ENCODE measurements around the gene NANS. TPM values are rescaled to one million over a fixed set of nuclear protein-coding genes. Genes with fewer than 3 reads are reported as not detected.

NANS gene
- total RNA-seq, 1 experiment from 2014 or later: 48.9 TPM

DNA sequence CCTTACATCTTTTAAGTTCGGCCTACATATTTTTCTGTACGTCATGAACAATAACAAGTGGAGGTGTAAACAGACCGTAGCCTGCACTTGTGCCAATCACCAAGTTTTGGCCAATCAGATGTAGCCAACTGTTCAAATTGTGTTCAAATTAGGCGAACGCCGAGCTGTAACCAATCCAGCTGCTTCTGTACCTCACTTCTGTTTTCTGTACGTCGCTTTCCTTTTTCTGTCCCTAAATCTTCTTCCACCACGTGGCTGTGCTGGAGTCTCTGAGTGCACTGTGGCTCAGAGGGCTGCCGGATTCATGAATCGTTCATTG lies 36.0 kb downstream of the NANS start:
- Histone ChIP-seq H3K27me3 (ENCODE audit: insufficient read depth, low read length) (no peaks in the 10 kb centered on the region), H3K9ac (ENCODE audit: low read length) (no peak overlapping the region), H3K4me1 (ENCODE audit: control insufficient read depth in 1 of 2, insufficient read depth in 2 of 2, low read length in 2 of 2) (no peaks in the 10 kb centered on the region), H3K4me2 (ENCODE audit: low read length) (no peak overlapping the region), H4K20me1 (ENCODE audit: insufficient read depth) (no peaks in the 10 kb centered on the region), H3K9me2 (ENCODE audit: insufficient read depth) (no peaks in the 10 kb centered on the region), H3K9me3 (ENCODE audit: control insufficient read depth in 1 of 2, insufficient read depth in 1 of 2, low read depth in 1 of 2, low read length in 2 of 2) (no peaks in the 10 kb centered on the region), H3K27ac (ENCODE audit: low read depth, low read length) (no peak overlapping the region), H2AFZ (ENCODE audit: low read depth, low read length, poor library complexity, severe bottlenecking) (no peak overlapping the region), H3K4me3 (replicated peaks in 1 of 2; ENCODE audit: low read depth in 1 of 2, low read length in 2 of 2) (no peak overlapping the region), H3K79me2 (ENCODE audit: insufficient read depth, low read length) (no peaks in the 10 kb centered on the region), H3K36me3 (ENCODE audit: control insufficient read depth in 1 of 2, insufficient read depth in 2 of 2, low read length in 2 of 2) (0 out of 4 replicates have a peak, but pooled peaks cover 0 to 6% of the 10 kb centered on the region in 2 experiments)
- CTCF ChIA-PET: no interaction called here
- no peak for ATAC-seq
- BruUV-seq (replicated peaks): TSS peak; percentile 39
- TF ChIP-seq EGR1 (IDR thresholded peaks at IDR 0.05; ENCODE audit: low read depth): no peak
- TF ChIP-seq RAD21 (IDR thresholded peaks at IDR 0.05; ENCODE audit: low read depth): no peak
- TF ChIP-seq, protein P1, sequence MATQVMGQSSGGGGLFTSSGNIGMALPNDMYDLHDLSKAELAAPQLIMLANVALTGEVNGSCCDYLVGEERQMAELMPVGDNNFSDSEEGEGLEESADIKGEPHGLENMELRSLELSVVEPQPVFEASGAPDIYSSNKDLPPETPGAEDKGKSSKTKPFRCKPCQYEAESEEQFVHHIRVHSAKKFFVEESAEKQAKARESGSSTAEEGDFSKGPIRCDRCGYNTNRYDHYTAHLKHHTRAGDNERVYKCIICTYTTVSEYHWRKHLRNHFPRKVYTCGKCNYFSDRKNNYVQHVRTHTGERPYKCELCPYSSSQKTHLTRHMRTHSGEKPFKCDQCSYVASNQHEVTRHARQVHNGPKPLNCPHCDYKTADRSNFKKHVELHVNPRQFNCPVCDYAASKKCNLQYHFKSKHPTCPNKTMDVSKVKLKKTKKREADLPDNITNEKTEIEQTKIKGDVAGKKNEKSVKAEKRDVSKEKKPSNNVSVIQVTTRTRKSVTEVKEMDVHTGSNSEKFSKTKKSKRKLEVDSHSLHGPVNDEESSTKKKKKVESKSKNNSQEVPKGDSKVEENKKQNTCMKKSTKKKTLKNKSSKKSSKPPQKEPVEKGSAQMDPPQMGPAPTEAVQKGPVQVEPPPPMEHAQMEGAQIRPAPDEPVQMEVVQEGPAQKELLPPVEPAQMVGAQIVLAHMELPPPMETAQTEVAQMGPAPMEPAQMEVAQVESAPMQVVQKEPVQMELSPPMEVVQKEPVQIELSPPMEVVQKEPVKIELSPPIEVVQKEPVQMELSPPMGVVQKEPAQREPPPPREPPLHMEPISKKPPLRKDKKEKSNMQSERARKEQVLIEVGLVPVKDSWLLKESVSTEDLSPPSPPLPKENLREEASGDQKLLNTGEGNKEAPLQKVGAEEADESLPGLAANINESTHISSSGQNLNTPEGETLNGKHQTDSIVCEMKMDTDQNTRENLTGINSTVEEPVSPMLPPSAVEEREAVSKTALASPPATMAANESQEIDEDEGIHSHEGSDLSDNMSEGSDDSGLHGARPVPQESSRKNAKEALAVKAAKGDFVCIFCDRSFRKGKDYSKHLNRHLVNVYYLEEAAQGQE (IDR thresholded peaks at IDR 0.05; ENCODE audit: low read depth): no peak
- TF ChIP-seq, protein P2, sequence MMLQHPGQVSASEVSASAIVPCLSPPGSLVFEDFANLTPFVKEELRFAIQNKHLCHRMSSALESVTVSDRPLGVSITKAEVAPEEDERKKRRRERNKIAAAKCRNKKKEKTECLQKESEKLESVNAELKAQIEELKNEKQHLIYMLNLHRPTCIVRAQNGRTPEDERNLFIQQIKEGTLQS (IDR thresholded peaks at IDR 0.05): no peak
- TF ChIP-seq TCF7L2 (IDR thresholded peaks at IDR 0.05; ENCODE audit: borderline replicate concordance, extremely low read depth, insufficient read depth, insufficient read length): no peak
- TF ChIP-seq CEBPB (IDR thresholded peaks at IDR 0.05; ENCODE audit: low read depth): no peak
- TF ChIP-seq EZH2phosphoT487 (IDR thresholded peaks at IDR 0.05; ENCODE audit: borderline replicate concordance): no peak
- TF ChIP-seq, protein P3, sequence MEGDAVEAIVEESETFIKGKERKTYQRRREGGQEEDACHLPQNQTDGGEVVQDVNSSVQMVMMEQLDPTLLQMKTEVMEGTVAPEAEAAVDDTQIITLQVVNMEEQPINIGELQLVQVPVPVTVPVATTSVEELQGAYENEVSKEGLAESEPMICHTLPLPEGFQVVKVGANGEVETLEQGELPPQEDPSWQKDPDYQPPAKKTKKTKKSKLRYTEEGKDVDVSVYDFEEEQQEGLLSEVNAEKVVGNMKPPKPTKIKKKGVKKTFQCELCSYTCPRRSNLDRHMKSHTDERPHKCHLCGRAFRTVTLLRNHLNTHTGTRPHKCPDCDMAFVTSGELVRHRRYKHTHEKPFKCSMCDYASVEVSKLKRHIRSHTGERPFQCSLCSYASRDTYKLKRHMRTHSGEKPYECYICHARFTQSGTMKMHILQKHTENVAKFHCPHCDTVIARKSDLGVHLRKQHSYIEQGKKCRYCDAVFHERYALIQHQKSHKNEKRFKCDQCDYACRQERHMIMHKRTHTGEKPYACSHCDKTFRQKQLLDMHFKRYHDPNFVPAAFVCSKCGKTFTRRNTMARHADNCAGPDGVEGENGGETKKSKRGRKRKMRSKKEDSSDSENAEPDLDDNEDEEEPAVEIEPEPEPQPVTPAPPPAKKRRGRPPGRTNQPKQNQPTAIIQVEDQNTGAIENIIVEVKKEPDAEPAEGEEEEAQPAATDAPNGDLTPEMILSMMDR (IDR thresholded peaks at IDR 0.05 in 2 of 3, conservative IDR thresholded peaks at IDR 0.05 in 1 of 3; ENCODE audit: borderline replicate concordance in 1 of 3, insufficient read depth in 1 of 3, low read depth in 2 of 3, low read length in 2 of 3): no peak
- TF ChIP-seq SIN3A (IDR thresholded peaks at IDR 0.05; ENCODE audit: low read depth): no peak
- TF ChIP-seq, protein P4, sequence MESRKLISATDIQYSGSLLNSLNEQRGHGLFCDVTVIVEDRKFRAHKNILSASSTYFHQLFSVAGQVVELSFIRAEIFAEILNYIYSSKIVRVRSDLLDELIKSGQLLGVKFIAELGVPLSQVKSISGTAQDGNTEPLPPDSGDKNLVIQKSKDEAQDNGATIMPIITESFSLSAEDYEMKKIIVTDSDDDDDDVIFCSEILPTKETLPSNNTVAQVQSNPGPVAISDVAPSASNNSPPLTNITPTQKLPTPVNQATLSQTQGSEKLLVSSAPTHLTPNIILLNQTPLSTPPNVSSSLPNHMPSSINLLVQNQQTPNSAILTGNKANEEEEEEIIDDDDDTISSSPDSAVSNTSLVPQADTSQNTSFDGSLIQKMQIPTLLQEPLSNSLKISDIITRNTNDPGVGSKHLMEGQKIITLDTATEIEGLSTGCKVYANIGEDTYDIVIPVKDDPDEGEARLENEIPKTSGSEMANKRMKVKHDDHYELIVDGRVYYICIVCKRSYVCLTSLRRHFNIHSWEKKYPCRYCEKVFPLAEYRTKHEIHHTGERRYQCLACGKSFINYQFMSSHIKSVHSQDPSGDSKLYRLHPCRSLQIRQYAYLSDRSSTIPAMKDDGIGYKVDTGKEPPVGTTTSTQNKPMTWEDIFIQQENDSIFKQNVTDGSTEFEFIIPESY (IDR thresholded peaks at IDR 0.05; ENCODE audit: extremely low read depth, insufficient replicate concordance, low read length): no peak
- TF ChIP-seq POLR2A (IDR thresholded peaks at IDR 0.05; ENCODE audit: borderline replicate concordance, extremely low read depth, insufficient read depth, insufficient read length): no peak
- TF ChIP-seq FOSL1 (IDR thresholded peaks at IDR 0.05; ENCODE audit: low read depth): no peak
- TF ChIP-seq JUND (IDR thresholded peaks at IDR 0.05): no peak
- no peak for TF ChIP-seq SP1 (IDR thresholded peaks at IDR 0.05; ENCODE audit: low read depth)
- no peak for TF ChIP-seq YY1 (IDR thresholded peaks at IDR 0.05; ENCODE audit: extremely low read depth, insufficient replicate concordance, low read depth, low read length)
- TF ChIP-seq, protein P5, sequence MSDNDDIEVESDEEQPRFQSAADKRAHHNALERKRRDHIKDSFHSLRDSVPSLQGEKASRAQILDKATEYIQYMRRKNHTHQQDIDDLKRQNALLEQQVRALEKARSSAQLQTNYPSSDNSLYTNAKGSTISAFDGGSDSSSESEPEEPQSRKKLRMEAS (IDR thresholded peaks at IDR 0.05): no peak
- TF ChIP-seq POLR2AphosphoS5 (IDR thresholded peaks at IDR 0.05; ENCODE audit: low read depth, low read length): no peak
- no peak for TF ChIP-seq ZFX (IDR thresholded peaks at IDR 0.05)
- intact Hi-C loops (cut with micrococcal nuclease): no loop called here
- DNase-seq (ENCODE audit: low read depth, low spot score): no peak
- RAD21 ChIA-PET (ENCODE audit: low non-redundant PET in 1 of 2, low total read pairs in 2 of 2, uncharacterized antibody in 2 of 2, unreplicated experiment in 2 of 2): no interaction called here
- POLR2A ChIA-PET: interaction anchor here (0.6 kb wide), 1 partner anchor 36 kb away, joined by 3 read pairs; the partner anchor contains the start of gene NANS

Measured in HCT116 (cell line).